HEK293T (cell line): ENCODE results near the gene SFT2D3.

ENCODE experiments used
- CTCF ChIA-PET: fragments of 350-600 bp; formaldehyde crosslinking; extraction: SDS; loops from one replicate; lab custom pipeline; 2021; ENCODE audit warnings: antibody characterized with exemption, inconsistent platforms; lab: Yijun Ruan, JAX
- POLR2A ChIA-PET: fragments of 350-600 bp; formaldehyde crosslinking; extraction: SDS; loops from one replicate; lab custom pipeline; 2020; ENCODE audit warnings: antibody characterized with exemption, inconsistent platforms; lab: Yijun Ruan, JAX
- DNase-seq: peaks from one replicate; pipeline ENCODE4 v3.0.0; 2012; ENCODE audit warnings: mixed read lengths; ENCODE audit errors: extremely low spot score
- ARNT ChIP-seq: fragments of 450-650 bp; IDR thresholded peaks from 2 replicates; pipeline ENCODE4 v1.6.1; 2017; ENCODE audit warnings: mild to moderate bottlenecking
- BHLHE40 ChIP-seq: fragments of 450-650 bp; IDR thresholded peaks from 2 replicates; pipeline ENCODE4 v1.6.1; 2016; ENCODE audit warnings: mild to moderate bottlenecking, moderate library complexity, borderline replicate concordance
- CTBP1 ChIP-seq: fragments of 450-650 bp; IDR thresholded peaks from 2 replicates; pipeline ENCODE4 v1.6.1; 2016; ENCODE audit warnings: borderline replicate concordance
- ELF4 ChIP-seq: fragments of 450-650 bp; IDR thresholded peaks from 2 replicates; pipeline ENCODE4 v1.6.1; 2017; ENCODE audit warnings: antibody characterized with exemption
- FOXA1 ChIP-seq: fragments of 450-650 bp; IDR thresholded peaks from 2 replicates; pipeline ENCODE4 v1.6.1; 2016; ENCODE audit warnings: mild to moderate bottlenecking
- FOXK2 ChIP-seq: fragments of 450-650 bp; IDR thresholded peaks from 2 replicates; pipeline ENCODE4 v1.6.1; 2016; ENCODE audit warnings: mild to moderate bottlenecking
- FOXM1 ChIP-seq: fragments of 450-650 bp; IDR thresholded peaks from 2 replicates; pipeline ENCODE4 v1.6.1; 2017; ENCODE audit warnings: mild to moderate bottlenecking, borderline replicate concordance
- HDGF ChIP-seq: fragments of 450-650 bp; IDR thresholded peaks from 2 replicates; pipeline ENCODE4 v1.6.1; 2017; ENCODE audit warnings: antibody characterized with exemption, borderline replicate concordance
- L3MBTL2 ChIP-seq: fragments of 450-650 bp; conservative IDR thresholded peaks from 2 replicates; pipeline ENCODE4 v1.6.1; 2016; ENCODE audit warnings: mild to moderate bottlenecking
- LEF1 ChIP-seq: fragments of 450-650 bp; IDR thresholded peaks from 2 replicates; pipeline ENCODE4 v1.6.1; 2017; ENCODE audit warnings: mild to moderate bottlenecking, borderline replicate concordance
- NFRKB ChIP-seq: fragments of 450-650 bp; IDR thresholded peaks from 2 replicates; pipeline ENCODE4 v1.6.1; 2016; ENCODE audit warnings: mild to moderate bottlenecking, moderate library complexity
- SP1 ChIP-seq: fragments of 450-650 bp; IDR thresholded peaks from 2 replicates; pipeline ENCODE4 v1.6.1; 2017
- SUZ12 ChIP-seq: fragments of 450-650 bp; IDR thresholded peaks from 2 replicates; pipeline ENCODE4 v1.6.1; 2016; ENCODE audit warnings: mild to moderate bottlenecking
- TARDBP ChIP-seq: fragments of 450-650 bp; IDR thresholded peaks from 2 replicates; pipeline ENCODE4 v1.6.1; 2016
- ZNF384 ChIP-seq: fragments of 450-650 bp; IDR thresholded peaks from 2 replicates; pipeline ENCODE4 v1.6.1; 2016
- TF ChIP-seq, protein P1 (sequence below): fragments of 450-650 bp; IDR thresholded peaks from 2 replicates; pipeline ENCODE4 v1.6.1; 2016

SFT2D3 gene

DNA sequence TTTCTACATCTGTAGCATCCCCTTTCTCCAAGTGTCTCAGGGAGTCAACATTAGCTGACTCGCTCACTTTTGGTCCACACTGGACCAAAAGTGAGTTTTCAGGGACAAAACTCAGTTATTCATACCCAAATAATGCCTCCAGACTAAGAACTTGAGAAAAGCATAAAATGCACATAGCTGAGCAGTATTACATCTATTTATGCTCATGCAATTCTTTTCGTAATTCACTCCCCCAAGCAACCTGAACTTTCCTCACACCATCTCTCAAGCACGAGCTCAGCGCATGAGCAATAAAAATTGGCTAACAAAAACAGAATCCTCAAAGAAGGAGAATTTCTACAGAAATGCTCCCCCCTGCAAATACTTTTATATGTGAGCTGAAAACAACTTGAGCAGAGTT lies 17.0 kb downstream of the SFT2D3 start:
- ChIA-PET CTCF (no interaction called here), POLR2A (interaction anchor here (1.4 kb wide), 1 partner anchor 17 kb away, joined by 3 read pairs; the partner anchor contains the start of gene SFT2D3)
- TF ChIP-seq NFRKB, result no peak
- TF ChIP-seq, protein P1, sequence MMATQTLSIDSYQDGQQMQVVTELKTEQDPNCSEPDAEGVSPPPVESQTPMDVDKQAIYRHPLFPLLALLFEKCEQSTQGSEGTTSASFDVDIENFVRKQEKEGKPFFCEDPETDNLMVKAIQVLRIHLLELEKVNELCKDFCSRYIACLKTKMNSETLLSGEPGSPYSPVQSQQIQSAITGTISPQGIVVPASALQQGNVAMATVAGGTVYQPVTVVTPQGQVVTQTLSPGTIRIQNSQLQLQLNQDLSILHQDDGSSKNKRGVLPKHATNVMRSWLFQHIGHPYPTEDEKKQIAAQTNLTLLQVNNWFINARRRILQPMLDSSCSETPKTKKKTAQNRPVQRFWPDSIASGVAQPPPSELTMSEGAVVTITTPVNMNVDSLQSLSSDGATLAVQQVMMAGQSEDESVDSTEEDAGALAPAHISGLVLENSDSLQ, result no peak
- TF ChIP-seq LEF1, result no peak
- no peak for TF ChIP-seq FOXK2
- TF ChIP-seq FOXA1, result no peak
- TF ChIP-seq TARDBP, result no peak
- TF ChIP-seq ELF4, result no peak
- TF ChIP-seq HDGF, result no peak
- no peak for TF ChIP-seq SUZ12
- no peak for TF ChIP-seq ARNT
- no peak for TF ChIP-seq CTBP1
- no peak for TF ChIP-seq FOXM1
- no peak for TF ChIP-seq ZNF384
- TF ChIP-seq L3MBTL2, result no peak
- no peak for TF ChIP-seq SP1
- no peak for TF ChIP-seq BHLHE40
- DNase-seq, result no peak

DNA sequence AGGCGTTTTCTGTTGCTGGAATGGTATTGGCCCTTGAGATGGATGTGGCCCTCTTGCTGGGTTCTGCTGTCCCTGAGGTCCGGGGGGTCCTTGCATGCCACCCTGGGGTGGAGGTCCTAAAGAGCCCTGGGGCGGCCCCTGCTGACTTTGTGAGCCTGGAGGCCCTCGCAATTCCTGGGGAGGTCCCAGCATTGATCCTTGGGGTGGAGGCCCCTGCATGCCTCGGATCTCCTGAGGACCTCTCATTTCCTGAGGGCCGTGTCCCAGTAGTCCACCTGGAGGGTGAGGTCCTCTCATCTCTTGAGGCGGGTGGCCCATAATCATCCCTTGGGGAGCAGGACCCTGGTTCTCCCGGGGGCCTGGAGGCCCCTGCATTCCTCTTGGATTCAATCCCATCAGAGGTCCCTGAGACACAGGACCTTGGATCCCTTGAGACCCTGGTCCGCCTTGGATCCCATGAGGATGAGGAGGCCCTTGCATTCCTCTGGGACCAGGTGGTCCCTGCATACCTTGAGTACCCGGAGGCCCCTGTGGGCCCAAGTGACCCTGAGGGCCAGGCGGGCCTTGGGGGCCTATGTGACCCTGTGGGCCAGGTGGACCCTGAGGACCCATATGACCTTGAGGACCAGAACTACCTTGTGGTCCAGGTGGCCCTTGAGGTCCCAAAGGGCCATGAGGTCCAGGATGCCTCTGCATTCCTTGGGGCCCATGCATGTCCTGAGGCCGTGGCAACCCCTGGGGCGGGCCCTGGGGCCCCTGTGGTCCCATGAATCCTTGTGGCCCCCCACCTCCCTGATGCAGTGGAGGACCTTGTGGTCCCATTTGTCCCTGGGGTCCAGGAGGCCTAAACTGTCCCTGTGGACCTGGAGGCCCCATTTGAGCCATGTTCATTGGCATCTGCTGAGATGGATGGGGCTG lies 18.3 kb downstream of the SFT2D3 start:
- DNase-seq, result no peak
- ChIA-PET POLR2A (no interaction called here), CTCF (no interaction called here)
- TF ChIP-seq, protein P1, result no peak
- TF ChIP-seq BHLHE40 (no peak), HDGF (no peak), ZNF384 (no peak), SUZ12 (no peak), TARDBP (no peak), NFRKB (no peak), CTBP1 (no peak), SP1 (no peak), FOXM1 (no peak), ARNT (no peak)

DNA sequence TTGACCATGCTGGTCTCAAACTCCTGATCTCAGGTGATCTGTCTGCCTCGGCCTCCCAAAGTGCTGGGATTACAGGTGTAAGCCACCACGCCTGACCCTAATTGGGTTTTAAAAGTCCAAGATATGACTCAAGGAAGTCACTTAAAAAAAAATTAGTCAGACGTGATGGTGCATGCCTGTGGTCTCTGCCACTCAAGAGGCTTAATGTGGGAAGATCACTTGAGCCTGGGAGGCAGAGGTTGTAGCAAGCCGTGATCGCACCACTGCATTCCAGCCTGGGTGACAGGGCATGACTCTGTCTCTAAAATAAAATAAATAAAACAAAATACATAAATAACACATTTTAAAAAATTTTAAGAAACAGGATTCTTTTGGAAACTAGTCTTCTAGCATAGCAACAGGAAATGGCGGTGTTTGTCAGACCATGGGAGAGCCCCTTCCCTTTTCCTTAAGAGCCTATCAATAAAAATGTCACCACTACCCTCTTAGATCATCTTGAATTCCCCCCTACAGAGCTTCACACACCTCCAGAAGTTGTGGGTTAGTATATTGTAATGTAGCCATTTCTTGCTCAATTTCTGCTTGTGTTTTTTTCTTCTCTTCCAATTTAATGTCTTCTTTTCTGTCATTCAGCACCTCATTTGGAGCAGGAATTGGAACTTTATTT lies 20.1 kb downstream of the SFT2D3 start:
- POLR2A ChIA-PET, result no interaction called here
- CTCF ChIA-PET, result no interaction called here
- DNase-seq, result no peak
- TF ChIP-seq ZNF384, result no peak
- no peak for TF ChIP-seq ELF4
- TF ChIP-seq FOXK2, result no peak
- no peak for TF ChIP-seq SUZ12
- TF ChIP-seq SP1, result no peak
- no peak for TF ChIP-seq LEF1

DNA sequence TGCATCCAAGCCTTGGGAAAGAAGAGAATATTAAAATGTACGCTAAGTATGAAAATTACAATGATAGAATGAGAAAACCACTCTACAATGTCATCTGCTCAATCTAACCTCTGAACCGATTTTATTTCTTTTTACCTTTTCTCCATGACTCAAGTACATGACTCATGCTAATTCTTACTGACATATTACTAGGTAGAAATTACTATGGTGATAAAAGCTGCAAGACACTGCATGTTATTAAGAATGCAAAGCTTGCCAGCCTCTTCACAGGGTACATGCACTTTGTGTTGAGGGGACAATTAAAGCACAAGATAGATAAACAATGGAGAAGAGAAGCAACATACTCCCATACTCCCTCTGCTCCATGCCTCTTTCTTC lies 20.7 kb downstream of the SFT2D3 start:
- no peak for DNase-seq
- CTCF ChIA-PET, result no interaction called here
- TF ChIP-seq FOXK2 (no peak), FOXM1 (no peak), NFRKB (no peak), LEF1 (no peak), HDGF (no peak), CTBP1 (no peak), ELF4 (no peak), ZNF384 (no peak), SUZ12 (no peak), TARDBP (no peak)

DNA sequence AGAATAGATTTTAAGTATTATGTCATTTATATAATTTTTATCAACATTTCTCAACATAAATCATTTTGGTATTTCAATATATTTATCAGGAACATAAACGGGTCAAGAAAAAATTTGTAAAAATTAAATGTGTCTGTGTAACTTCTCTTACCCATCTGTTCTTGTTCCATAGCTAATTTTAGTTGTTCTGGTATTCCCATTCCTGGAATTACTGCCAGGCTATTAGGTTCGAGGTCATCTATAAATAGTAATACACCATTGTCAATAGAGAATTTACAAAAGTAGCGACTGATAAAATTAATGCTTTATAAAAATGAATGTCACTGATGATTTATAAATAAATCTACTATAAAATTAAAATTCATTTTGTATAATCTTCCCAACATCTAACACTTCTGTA lies 21.5 kb downstream of the SFT2D3 start:
- TF ChIP-seq ZNF384 (no peak), BHLHE40 (no peak), ARNT (no peak), FOXA1 (no peak), LEF1 (no peak), L3MBTL2 (no peak), SP1 (no peak), HDGF (no peak), ELF4 (no peak), FOXM1 (no peak), TARDBP (no peak), SUZ12 (no peak), FOXK2 (no peak), CTBP1 (no peak), NFRKB (no peak)
- TF ChIP-seq, protein P1, result no peak
- CTCF ChIA-PET, result no interaction called here
- no peak for DNase-seq
- POLR2A ChIA-PET, result no interaction called here

More for the DNA sequence above, 20.7 kb downstream of the SFT2D3 start:
- POLR2A ChIA-PET, result no interaction called here

DNA sequence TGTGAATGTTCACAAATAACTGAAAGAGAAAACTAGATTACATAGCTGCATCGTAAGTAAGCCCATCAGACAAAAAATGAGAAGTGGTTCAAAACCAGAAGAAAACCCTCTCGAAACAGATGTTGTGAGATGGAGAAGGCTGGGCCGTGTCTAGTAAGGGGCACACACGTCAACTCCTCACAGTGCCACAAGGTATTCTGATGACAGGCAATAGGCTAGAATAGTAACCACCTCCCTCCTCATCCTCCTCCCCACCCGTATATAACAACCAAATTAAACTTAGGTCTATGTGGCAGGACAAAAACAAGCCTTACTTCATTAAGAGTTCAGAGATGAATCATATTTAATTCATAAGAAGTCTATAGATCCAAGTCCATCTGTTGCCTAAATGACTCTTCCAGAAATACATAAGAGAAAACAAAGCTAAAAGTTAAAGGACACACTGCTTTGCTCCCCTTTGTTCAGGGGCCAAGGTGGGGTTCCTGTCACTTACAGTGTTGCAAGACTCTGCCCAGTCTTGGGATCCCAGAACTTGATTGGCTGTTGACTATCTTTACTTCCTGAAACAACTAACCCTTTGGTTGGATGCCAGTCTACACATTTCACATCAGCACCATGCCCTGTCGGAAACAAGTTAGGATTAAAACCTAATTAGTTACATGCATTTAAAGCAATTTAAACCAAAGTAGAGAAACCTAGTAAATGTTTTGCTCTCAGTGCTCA lies 25.0 kb downstream of the SFT2D3 start:
- no peak for DNase-seq
- POLR2A ChIA-PET, result no interaction called here
- TF ChIP-seq SUZ12 (no peak), FOXK2 (no peak), L3MBTL2 (no peak), LEF1 (no peak), ELF4 (no peak), TARDBP (no peak), ARNT (no peak)
- TF ChIP-seq, protein P1, result no peak
- CTCF ChIA-PET, result no interaction called here
